ENCODE data around the gene MUTYH.

DNA sequence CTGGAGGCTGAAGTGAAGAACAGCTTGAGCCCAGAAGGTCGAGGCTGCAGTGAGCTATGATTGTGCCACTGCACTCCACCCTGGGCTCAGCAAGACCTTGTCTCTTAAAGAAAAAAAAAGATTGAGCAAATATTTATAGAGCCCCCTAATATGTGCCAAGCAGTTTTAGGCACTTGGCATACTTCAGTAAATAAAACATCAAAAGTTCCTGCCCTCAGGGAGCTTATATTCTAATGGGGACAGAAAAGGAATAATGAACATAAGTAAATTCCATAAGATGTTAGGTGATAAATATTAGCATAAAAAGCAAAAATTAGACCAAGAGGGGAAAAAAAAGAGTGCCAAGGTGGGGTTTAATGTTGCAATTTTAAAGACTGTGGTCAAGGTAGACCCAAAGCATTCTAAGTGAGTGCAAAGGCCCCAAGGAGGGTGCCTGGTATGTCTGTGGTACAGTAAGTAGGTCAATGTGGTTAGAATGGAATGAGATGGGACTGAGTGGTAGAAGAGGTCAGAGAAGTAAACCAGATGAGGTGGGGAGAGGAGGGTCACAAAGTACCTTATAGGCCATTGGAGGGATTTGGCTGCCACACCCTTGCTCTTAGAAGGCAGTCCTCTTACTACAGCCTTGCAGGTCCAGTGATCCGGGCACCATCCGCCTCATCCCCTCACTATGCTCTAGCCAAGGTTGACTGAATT, 2.5 kb downstream of the MUTYH start:
- TF ChIP-seq, protein P1, sequence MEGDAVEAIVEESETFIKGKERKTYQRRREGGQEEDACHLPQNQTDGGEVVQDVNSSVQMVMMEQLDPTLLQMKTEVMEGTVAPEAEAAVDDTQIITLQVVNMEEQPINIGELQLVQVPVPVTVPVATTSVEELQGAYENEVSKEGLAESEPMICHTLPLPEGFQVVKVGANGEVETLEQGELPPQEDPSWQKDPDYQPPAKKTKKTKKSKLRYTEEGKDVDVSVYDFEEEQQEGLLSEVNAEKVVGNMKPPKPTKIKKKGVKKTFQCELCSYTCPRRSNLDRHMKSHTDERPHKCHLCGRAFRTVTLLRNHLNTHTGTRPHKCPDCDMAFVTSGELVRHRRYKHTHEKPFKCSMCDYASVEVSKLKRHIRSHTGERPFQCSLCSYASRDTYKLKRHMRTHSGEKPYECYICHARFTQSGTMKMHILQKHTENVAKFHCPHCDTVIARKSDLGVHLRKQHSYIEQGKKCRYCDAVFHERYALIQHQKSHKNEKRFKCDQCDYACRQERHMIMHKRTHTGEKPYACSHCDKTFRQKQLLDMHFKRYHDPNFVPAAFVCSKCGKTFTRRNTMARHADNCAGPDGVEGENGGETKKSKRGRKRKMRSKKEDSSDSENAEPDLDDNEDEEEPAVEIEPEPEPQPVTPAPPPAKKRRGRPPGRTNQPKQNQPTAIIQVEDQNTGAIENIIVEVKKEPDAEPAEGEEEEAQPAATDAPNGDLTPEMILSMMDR (IDR thresholded peaks at IDR 0.05): no peak
- no peak for TF ChIP-seq POLR2A (IDR thresholded peaks at IDR 0.05; ENCODE audit: low read depth)
- no peak for TF ChIP-seq POLR2AphosphoS5 (IDR thresholded peaks at IDR 0.05)
- no peak for TF ChIP-seq EP300 (IDR thresholded peaks at IDR 0.05)
